Heart right ventricle (tissue), 16 donors: ENCODE results near the gene ARGLU1. TPM values are rescaled to one million over a fixed set of nuclear protein-coding genes. Genes with fewer than 3 reads are reported as not detected.

Experiments
- ATAC-seq, 8 donors: fragments of 200-7000 bp; cut with Tn5 transposase; one replicate each; pipeline ENCODE4 v1.9.1; 2020; ENCODE audit warnings: mild to moderate bottlenecking in 8 of 8, moderate library complexity in 8 of 8, moderate number of reproducible peaks in 1 of 8
- DNase-seq, 2 donors: peaks; one replicate each; pipeline ENCODE4 v3.0.0-alpha.2; 2020
- H3K27ac ChIP-seq, 10 donors: fragments of 200-600 bp; sonication (generic) in 2 of 10; one replicate each; pipeline versions ENCODE4 v1.5.0 to v1.8.0; 2020 to 2022; ENCODE audit warnings: mild to moderate bottlenecking in 3 of 10
- H3K27me3 ChIP-seq, 7 donors: fragments of 200-600 bp; one replicate each; pipeline ENCODE4 v1.8.0; 2021 to 2022; ENCODE audit warnings: mild to moderate bottlenecking in 2 of 7
- H3K36me3 ChIP-seq, 9 donors: fragments of 200-600 bp; sonication (generic) in 1 of 9; one replicate each; pipeline versions ENCODE4 v1.5.0 to v1.8.0; 2020 to 2022; ENCODE audit warnings: mild to moderate bottlenecking in 2 of 9
- H3K4me1 ChIP-seq, 9 donors: fragments of 200-600 bp; sonication (generic) in 1 of 9; one replicate each; pipeline versions ENCODE4 v1.5.0 to v1.8.0; 2020 to 2022; ENCODE audit warnings: mild to moderate bottlenecking in 4 of 9
- H3K4me3 ChIP-seq, 10 donors: fragments of 200-600 bp; sonication (generic) in 2 of 10; one replicate each; pipeline versions ENCODE4 v1.5.0 to v1.8.0; 2020 to 2022; ENCODE audit warnings: mild to moderate bottlenecking in 7 of 10, moderate library complexity in 2 of 10
- H3K9me3 ChIP-seq, 11 donors: fragments of 200-600 bp in 10 of 11; sonication (generic) in 2 of 11; one replicate each; pipeline versions ENCODE4 v1.5.0 to v1.8.0; 2013 to 2022; ENCODE audit warnings: mild to moderate bottlenecking in 2 of 11, control low read depth in 1 of 11, moderate library complexity in 1 of 11
- CTCF ChIP-seq, 9 donors: fragments of 200-600 bp; sonication (generic) in 2 of 9; IDR thresholded peaks; one replicate each; pipeline versions ENCODE4 v1.5.0 to v1.8.0; 2021 to 2022; ENCODE audit warnings: antibody characterized with exemption in 9 of 9, mild to moderate bottlenecking in 5 of 9, moderate library complexity in 1 of 9
- WGBS, 2 donors: extraction: QIAGEN DNeasy Blood & Tissue Kit; methylation state at CpG; one replicate each; pipeline ENCODE4 v1.1.7; 2013; ENCODE audit warnings: inconsistent platforms in 1 of 2; 5-methylcytosine and 5-hydroxymethylcytosine counted together
- intact Hi-C, 10 donors: fragments of 100-400 bp; cut with DNase I; formaldehyde crosslinking; loops; one replicate each; pipeline versions ENCODE4 v1.11.1 to v1.14.2; 2022
- long read RNA-seq, 3 donors: library from polyadenylated mRNA; unstranded; transcript quantifications; one replicate each; pipeline ENCODE4 v2.0.0, GENCODE V29; 2020 to 2021
- polyA plus RNA-seq, 2 donors: library from polyadenylated mRNA; stranded (reverse); fragments of 200-250 nt; gene quantifications; one replicate each; pipeline ENCODE4 v1.2.3, GENCODE V29; 2013
- total RNA-seq, 10 donors: library from RNA; stranded (reverse); fragmentation: NEBNext Ultra II Directional in 3 of 10; extraction: Animal tissue kit (Norgen Biotek cat#: 25700) in 3 of 10; gene quantifications; one replicate each; pipeline versions ENCODE4 v1.2.1 to v1.2.4, GENCODE V29; 2021 to 2023
- donor health status: Arrhythmogenic right ventricular cardiomyopathy.
- donor health status: ischemic (EF 13 %, LVEDD 7.1; RV severe dilation, severe dysfunction).
- donor health status: healthy with polysubstance abuse.
- donor health status: DM: no; HTN: yes; CAD: no.
- donor health status: DM: no; HTN: no; CAD: no.
- donor health status: ischemic (EF 25% LVEDD 6.9; RV normal size, moderate dysfunction).
- donor health status: ischemic (EF 25% LVEDD 5.7; RV mildly dilated, moderate dysfunction).
- donor health status: healthy.
- donor health status: DM: yes; HTN: yes; CAD: no.
- donor health status: Ischemic cardiomyopathy.
- donor health status: ischemic (EF 35%, LVEDD 5.7; RV mildly dilated, moderate dysfunction).
- donor health status: nonischemic (EF 11% LVEDD 7.7; RV severe dilation, severe dysfunction).
- donor health status: DM: yes; HTN: yes; CAD: no.
- donor health status: PGD.
- donor health status: ischemic (EF 29% LVEDD 5.4; RV normal size, mild dysfunction).
- donor health status: nonischemic (EF 23%, LVEDD 6.1; RV moderate dilation, normal function).

The ARGLU1 gene
- total RNA-seq (10 to 100 TPM; 19.1 to 42.2 (median 29.6) TPM), polyA plus RNA-seq (100 to 1,000 TPM in 1 of 2 donors, 10 to 100 TPM in 1; 28.3 to 148 TPM)
- long read RNA-seq, donor 1, full-length matches to known transcripts, result 71 of 81 reads
- long read RNA-seq, donor 1, partial matches to known transcripts, result 4 of 81 reads
- long read RNA-seq, donor 1, other reads (novel, unspliced or antisense), result 6 of 81 reads
- long read RNA-seq, donor 2, full-length matches to known transcripts, result 71 of 90 reads
- long read RNA-seq, donor 2, partial matches to known transcripts, result 11 of 90 reads
- long read RNA-seq, donor 2, other reads (novel, unspliced or antisense), result 8 of 90 reads
- long read RNA-seq, donor 3, full-length matches to known transcripts, result 99 of 128 reads
- long read RNA-seq, donor 3, partial matches to known transcripts, result 12 of 128 reads
- long read RNA-seq, donor 3, other reads (novel, unspliced or antisense), result 17 of 128 reads

- ATAC-seq, result peak; percentile 90 to 98 (median 96)
- TF ChIP-seq CTCF (IDR thresholded peaks at IDR 0.05), result no peak
- DNase-seq, result peak; percentile 94 to 96
- peak within 1 kb of the TSS; percentile 92 to 99 (median 97) for H3K27ac ChIP-seq
- H3K4me3 ChIP-seq, result peak within 1 kb of the TSS; percentile 66 to 96 (median 87)
- WGBS, 2 donors, result 1% methylated on average over 105 to 108 of the region's 108 CpGs
- peaks cover 15 to 54% (median 44%) of the 10 kb centered on the region in 9 donors for H3K4me1 ChIP-seq
- no peaks in the 10 kb centered on the region for H3K9me3 ChIP-seq
- H3K36me3 ChIP-seq, result no peaks in the 10 kb centered on the region
- intact Hi-C loops, result loop anchor here in 4 of 10 donors (5.0 to 10.0 kb wide), 5 partner anchors 55 to 347 kb away; no protein-coding TSS in a partner anchor
- H3K27me3 ChIP-seq, result no peaks in the 10 kb centered on the region
These were observed at the start of gene ARGLU1 for GRCh38 chr13:106567474-106568298. Gene ARGLU1 (minus strand): TSS chr13:106568137. CDS start chr13:106567919, 218 bp downstream.

- intact Hi-C loops, result loop anchor here in 3 of 10 donors (5.0 to 10.0 kb wide), 3 partner anchors 80 to 297 kb away; partner anchors contain the start of gene EFNB2 (in 2 of the 3)
- peak in 1 of 8 donors; percentile 65 for ATAC-seq
- no peak overlapping the region for H3K4me3 ChIP-seq
- no peak overlapping the region for H3K27ac ChIP-seq
- TF ChIP-seq CTCF (IDR thresholded peaks at IDR 0.05), result no peak
- H3K27me3 ChIP-seq, result peaks cover 0 to 18% (median 0%) of the 10 kb centered on the region in 7 donors
- H3K4me1 ChIP-seq, result peaks cover 0 to 18% (median 9%) of the 10 kb centered on the region in 9 donors
- H3K36me3 ChIP-seq, result no peaks in the 10 kb centered on the region
- H3K9me3 ChIP-seq, result no peaks in the 10 kb centered on the region
- no peak for DNase-seq
- 82 to 87% methylated on average over 3 of the region's 3 CpGs for WGBS, 2 donors
These were observed 49.6 kb upstream of the ARGLU1 start for GRCh38 chr13:106617561-106617960.

- no peak for DNase-seq
- Histone ChIP-seq H3K4me3 (no peak overlapping the region), H3K9me3 (no peaks in the 10 kb centered on the region), H3K36me3 (no peaks in the 10 kb centered on the region), H3K27ac (no peak overlapping the region), H3K4me1 (peaks cover 0 to 18% (median 10%) of the 10 kb centered on the region in 9 donors), H3K27me3 (peaks cover 0 to 10% (median 0%) of the 10 kb centered on the region in 7 donors)
- WGBS, 2 donors, result 83 to 89% methylated on average over 3 of the region's 3 CpGs
- intact Hi-C loops, result loop anchor here in 3 of 10 donors (5.0 to 10.0 kb wide), 3 partner anchors 79 to 298 kb away; partner anchors contain the start of gene EFNB2 (in 2 of the 3)
- no peak for TF ChIP-seq CTCF (IDR thresholded peaks at IDR 0.05)
- no peak for ATAC-seq
These were observed 48.8 kb upstream of the ARGLU1 start for GRCh38 chr13:106616729-106617128.

GRCh38 chr13:106614874-106615273 lies 46.9 kb upstream of the ARGLU1 start:
- Histone ChIP-seq H3K36me3 (no peaks in the 10 kb centered on the region), H3K27me3 (no peaks in the 10 kb centered on the region), H3K9me3 (no peaks in the 10 kb centered on the region), H3K4me3 (no peak overlapping the region), H3K4me1 (peaks cover 0 to 15% (median 7%) of the 10 kb centered on the region in 9 donors), H3K27ac (no peak overlapping the region)
- no peak for TF ChIP-seq CTCF (IDR thresholded peaks at IDR 0.05)
- intact Hi-C loops, result loop anchor here in 3 of 10 donors (5.0 to 10.0 kb wide), 3 partner anchors 78 to 300 kb away; partner anchors contain the start of gene EFNB2 (in 2 of the 3)
- DNase-seq, result no peak
- WGBS, 2 donors, result 95% methylated on average over 4 of the region's 4 CpGs
- no peak for ATAC-seq
